GM19240 (cell line): ENCODE results near the gene HEY2.

ENCODE experiments used
- DNase-seq: peaks from one replicate; pipeline ENCODE4 v3.0.0; 2011; ENCODE audit warnings: low spot score; ENCODE audit not compliant: insufficient read length

The HEY2 gene

DNA sequence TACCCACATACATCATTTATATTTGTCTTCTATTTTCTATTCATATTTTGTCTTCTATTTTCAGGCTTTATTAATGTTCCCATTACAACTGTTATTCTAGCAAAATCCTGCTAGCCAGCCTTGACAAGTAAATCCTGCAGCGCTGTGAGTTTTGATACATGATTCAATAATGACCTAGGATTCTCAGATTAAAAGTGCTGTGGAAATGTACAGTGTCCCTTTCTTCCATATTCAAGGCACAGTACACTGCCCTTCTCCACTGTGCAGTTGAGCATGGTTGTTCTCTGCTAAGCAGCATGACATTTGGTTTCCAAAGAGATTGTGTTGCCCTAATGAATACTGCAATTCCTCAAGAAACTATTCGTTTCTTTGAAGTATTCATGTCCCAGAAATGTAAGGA lies 5.8 kb upstream of the HEY2 start:
- DNase-seq: no peak

- no peak for DNase-seq
Observed at GRCh38 chr6:125745281-125746018, 4.0 kb upstream of the HEY2 start.

- DNase-seq: no peak
Observed at GRCh38 chr6:125746019-125746414, 3.4 kb upstream of the HEY2 start.

DNA sequence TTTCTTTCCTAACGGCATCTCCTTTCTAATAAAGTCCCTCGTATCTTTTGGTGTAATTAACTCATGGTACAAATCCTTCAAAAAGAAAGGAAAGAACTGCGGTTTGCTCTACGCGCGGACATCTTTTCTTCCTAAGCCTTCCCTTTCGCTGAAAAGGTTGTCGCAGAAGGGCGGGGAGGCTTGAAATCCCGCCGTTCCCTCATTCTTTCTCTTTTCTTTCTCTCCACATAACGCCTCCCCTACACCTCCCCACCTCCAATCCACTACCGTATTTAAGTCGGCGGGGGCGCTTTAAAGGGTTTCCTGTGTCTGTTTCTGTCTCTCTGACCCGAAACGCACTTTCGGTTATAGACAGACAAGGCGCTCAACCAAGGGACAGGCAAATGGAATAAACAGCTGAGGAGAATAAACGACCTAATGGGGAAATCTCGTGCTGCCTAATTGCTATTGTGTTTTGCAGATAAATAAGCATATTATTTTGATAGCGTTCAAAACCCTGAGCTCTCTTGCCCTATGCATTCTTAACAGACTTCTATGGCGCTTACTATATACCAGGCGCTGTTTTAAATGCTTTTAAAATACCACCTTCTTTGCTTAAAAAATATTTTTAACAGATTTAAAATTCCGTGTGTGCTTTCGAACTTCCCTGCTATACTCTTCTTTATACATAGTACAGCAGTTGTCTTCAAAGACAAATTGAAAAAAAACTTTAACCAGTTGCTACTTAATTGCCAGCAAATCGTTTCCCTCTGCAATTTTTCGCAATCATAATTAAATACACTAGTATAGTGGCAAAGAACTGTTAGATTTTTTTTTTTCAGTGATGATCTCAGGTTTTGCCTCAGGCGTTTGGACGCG lies 2.5 kb upstream of the HEY2 start:
- DNase-seq: peak; percentile 48

GRCh38 chr6:125747589-125748405 lies 1.6 kb upstream of the HEY2 start:
- no peak for DNase-seq

DNA sequence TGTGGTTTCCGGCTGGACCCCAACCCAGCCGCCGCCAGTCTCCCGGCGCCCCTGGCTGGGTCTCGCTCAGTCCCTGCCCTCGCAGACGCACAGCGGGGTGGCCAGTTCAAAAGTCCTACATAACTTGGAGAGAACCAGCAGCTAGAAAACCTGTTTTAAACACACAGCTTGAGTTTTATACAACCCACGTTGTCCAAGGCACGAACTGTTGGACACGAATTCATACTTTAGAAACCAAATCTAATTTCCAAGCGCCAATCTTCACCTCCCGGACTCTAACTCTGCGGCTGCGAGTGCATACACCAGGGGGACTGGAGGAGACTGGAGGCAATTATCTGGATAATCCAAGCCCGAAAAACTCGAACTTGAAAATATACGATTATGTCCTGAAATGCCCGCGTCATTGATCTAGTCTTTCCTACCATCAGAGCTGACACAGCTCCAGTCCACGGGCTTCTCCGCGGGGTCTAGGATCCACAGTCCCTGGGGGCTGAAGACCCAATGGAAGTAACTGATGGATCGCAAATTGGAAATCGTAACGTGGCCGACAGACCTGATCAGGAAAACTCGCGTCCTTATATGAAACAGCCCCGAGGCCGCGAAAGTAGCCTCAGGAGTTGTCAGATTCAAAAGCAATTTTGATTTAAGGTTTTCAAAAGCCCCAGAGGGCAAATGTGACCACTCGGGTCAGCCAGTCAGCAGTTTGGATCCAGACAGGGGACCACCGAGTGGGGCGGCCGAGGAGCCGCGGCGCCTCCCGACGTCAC lies 843 bp upstream of the HEY2 start:
- no peak for DNase-seq

GRCh38 chr6:125749865-125750691 lies 646 bp downstream of the HEY2 start:
- DNase-seq: no peak

DNA sequence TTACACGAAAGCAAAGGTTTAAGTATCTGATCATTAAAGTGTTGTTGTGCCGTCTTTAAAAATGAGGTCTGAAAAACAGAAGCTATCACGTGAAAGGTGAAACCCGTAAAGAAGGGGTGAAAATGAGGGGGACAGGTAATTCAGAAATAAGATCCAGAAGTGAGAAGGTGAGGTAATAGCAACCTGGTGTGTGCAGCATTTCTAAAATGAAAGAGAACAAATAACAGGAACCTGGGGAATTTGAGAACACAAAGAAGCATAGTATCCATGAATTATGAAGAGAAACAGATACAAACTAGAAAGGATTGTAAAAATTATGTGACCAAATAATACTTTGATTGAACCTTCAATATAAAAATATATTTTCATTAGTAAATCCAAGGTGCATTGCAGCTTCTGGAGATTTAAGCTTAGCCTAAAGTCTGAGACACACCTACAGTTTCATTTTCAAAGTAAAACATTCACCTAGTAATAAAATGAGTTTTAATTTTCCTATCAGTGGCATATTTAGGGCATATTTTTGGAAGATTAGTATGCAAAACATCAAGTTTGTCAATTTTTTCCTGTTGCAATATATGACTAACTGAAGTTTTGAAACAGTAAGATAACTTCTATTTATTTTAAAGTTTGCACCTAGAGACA lies 1.4 kb downstream of the HEY2 start:
- DNase-seq: no peak

GRCh38 chr6:125751334-125751916 lies 2.0 kb downstream of the HEY2 start:
- no peak for DNase-seq

GRCh38 chr6:125752773-125753172 lies 3.3 kb downstream of the HEY2 start:
- DNase-seq: no peak

GRCh38 chr6:125753218-125753936 lies 3.9 kb downstream of the HEY2 start:
- no peak for DNase-seq

DNA sequence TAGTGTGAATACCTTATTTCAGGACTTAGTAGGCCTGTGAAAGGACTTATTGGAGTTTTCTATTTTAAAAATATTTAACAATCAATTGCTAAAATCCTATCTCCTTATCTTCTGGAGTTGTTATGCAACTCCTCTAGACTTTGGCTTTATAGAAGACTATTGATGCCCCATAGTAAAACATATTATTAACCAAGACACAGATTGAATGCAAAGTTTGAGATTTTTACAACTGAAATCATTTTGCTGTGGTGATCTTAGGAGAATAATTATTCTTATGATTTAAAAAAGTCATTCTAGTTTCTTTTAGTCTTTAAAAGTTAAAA lies 4.5 kb downstream of the HEY2 start:
- no peak for DNase-seq

DNA sequence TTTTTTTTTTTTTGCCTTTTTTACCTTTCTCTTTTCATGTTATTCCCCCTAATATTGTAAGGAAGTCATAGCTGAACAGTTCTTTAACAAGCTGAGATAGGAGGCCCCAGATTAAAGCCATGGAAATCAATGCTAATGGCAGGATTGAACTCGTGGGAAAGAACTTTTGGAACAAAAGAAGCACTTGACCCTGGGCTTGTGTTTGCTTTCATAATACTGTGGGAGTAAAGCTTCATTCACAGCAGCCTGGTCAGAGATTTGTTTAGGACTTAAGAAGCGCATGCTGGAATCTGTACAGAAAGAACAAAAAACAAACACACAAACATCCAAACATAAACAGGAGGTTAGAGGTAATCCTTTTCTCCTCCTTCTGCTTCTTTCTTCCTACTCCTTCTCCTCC lies 5.1 kb downstream of the HEY2 start:
- DNase-seq: no peak

DNA sequence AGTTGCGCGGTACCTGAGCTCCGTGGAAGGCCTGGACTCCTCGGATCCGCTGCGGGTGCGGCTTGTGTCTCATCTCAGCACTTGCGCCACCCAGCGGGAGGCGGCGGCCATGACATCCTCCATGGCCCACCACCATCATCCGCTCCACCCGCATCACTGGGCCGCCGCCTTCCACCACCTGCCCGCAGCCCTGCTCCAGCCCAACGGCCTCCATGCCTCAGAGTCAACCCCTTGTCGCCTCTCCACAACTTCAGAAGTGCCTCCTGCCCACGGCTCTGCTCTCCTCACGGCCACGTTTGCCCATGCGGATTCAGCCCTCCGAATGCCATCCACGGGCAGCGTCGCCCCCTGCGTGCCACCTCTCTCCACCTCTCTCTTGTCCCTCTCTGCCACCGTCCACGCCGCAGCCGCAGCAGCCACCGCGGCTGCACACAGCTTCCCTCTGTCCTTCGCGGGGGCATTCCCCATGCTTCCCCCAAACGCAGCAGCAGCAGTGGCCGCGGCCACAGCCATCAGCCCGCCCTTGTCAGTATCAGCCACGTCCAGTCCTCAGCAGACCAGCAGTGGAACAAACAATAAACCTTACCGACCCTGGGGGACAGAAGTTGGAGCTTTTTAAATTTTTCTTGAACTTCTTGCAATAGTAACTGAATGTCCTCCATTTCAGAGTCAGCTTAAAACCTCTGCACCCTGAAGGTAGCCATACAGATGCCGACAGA lies 9.9 kb downstream of the HEY2 start:
- DNase-seq: no peak

- DNase-seq: no peak
Observed at GRCh38 chr6:125759959-125760457, 10.6 kb downstream of the HEY2 start.

DNA sequence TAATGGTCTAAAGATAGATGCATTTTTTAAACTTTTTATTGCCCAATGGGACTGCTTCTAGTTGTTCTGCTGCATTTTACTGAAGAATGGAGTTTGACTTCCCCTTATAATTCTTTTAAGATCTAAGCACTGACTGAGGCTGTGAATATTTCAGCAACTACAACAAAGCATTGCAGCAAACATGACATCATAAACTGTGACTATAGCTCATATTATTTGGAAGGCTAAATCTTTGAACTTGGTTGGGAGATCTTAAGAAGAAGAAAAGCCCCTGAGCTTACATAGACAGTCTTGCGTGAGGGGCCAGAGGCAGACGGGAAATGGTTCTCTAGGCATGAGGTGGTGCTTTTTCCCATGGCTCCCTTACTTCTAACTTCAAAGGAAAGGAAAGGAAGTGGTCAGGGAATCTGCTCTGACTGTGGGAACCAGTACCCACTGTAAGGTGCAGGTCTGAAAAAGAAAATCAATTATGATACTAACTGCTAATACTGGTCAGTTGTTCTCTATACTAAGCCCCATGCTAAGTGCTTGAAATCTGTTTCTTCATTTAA lies 14.8 kb downstream of the HEY2 start:
- DNase-seq: no peak

DNA sequence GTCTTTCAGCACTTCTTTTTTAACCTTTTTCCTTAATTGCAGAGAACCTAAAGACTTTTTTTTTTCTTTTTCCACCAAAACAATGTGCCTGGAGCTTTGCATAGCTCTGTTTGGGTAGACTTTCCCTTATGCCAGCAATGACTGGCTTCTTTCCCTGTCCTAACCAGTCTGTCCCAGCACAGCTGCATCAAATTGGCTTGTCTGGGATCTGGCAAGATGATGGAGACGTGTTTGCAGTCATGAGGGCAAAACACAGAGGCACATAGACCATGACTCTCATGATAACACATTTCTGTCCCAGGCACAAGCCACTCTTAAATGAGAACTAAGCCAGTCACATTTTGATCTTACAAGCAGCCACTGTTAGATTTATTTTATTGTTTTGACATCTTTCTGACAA lies 16.5 kb downstream of the HEY2 start:
- DNase-seq: no peak

DNA sequence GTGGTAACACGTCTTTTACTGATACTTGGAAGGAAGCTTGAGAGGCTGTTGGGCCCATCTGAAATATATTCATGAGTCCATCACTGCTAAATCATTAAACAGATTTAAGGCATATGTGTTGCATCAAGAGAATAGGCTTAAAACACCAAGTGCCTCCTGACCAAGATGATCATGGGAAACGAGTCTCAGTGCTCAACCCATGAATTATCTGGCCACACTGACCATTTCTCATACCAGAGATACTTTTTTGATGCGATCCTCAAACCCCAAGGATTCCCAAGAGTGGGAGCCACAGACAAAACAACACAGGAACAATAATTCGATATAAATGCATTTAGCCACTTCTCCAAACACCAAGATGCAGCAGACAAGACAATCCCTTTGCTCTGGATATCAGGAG lies 17.2 kb downstream of the HEY2 start:
- no peak for DNase-seq
